Prostate gland (tissue), 2 donors: ENCODE results near the gene MT1E. TPM values are rescaled to one million over a fixed set of nuclear protein-coding genes. Genes with fewer than 3 reads are reported as not detected.

Source experiments
- DNase-seq: peaks from one replicate; pipeline ENCODE4 v3.0.0-alpha.2; 2019; ENCODE audit warnings: low spot score
- H3K27ac ChIP-seq, 2 donors: fragments of 200-600 bp; sonication (generic); 2 replicates each; pipeline ENCODE4 v1.5.1; 2017 to 2019
- H3K27me3 ChIP-seq: fragments of 200-600 bp; sonication (generic); replicated peaks from 2 replicates; pipeline ENCODE4 v1.5.1; 2019; ENCODE audit not compliant: insufficient read depth
- H3K36me3 ChIP-seq, 2 donors: fragments of 200-600 bp; sonication (generic); 1 replicate in 1 of 2; 2 replicates in 1 of 2; pipeline versions ENCODE4 v1.5.1 to v1.8.1; 2017 to 2019
- H3K4me1 ChIP-seq: fragments of 200-600 bp; sonication (generic); replicated peaks from 2 replicates; pipeline ENCODE4 v1.5.1; 2019
- H3K4me3 ChIP-seq, 2 donors: fragments of 200-600 bp; sonication (generic); 2 replicates each; pipeline ENCODE4 v1.5.1; 2017 to 2019
- H3K9me3 ChIP-seq: fragments of 200-600 bp; sonication (generic); 2 replicates; pipeline ENCODE4 v1.5.1; 2017
- POLR2A ChIP-seq: fragments of 450-650 bp; IDR thresholded peaks from one replicate; pipeline ENCODE4 v1.6.1; 2016; ENCODE audit warnings: antibody characterized with exemption, mild to moderate bottlenecking
- POLR2AphosphoS5 ChIP-seq: sonication (generic); formaldehyde crosslinking; IDR thresholded peaks from one replicate; pipeline ENCODE4 v1.6.1; 2017; ENCODE audit warnings: antibody characterized with exemption
- WGBS: methylation state at CpG from one replicate; pipeline ENCODE4 v1.1.5; 2018; 5-methylcytosine and 5-hydroxymethylcytosine counted together
- intact Hi-C: fragments of 100-400 bp; cut with DNase I; formaldehyde crosslinking; loops from one replicate; pipeline ENCODE4 v1.14.2; 2022
- total RNA-seq, 2 donors: library from RNA; depleted of rRNA; stranded (reverse); fragments of >200 nt; gene quantifications; one replicate each; pipeline ENCODE4 v1.1.0, GENCODE V29; 2016
- TF ChIP-seq, protein P1 (sequence below), 4 experiments: fragments of 200-600 bp in 2 of 4; fragments of 450-650 bp in 2 of 4; sonication (generic) in 2 of 4; IDR thresholded peaks; 1 replicate in 3 of 4; 2 replicates in 1 of 4; pipeline ENCODE4 v1.5.1; 2016 to 2019; ENCODE audit warnings: antibody characterized with exemption in 4 of 4, mild to moderate bottlenecking in 2 of 4, moderate library complexity in 2 of 4

MT1E gene
- total RNA-seq, 2 donors from 2014 or later, result 110 to 339 TPM

DNA sequence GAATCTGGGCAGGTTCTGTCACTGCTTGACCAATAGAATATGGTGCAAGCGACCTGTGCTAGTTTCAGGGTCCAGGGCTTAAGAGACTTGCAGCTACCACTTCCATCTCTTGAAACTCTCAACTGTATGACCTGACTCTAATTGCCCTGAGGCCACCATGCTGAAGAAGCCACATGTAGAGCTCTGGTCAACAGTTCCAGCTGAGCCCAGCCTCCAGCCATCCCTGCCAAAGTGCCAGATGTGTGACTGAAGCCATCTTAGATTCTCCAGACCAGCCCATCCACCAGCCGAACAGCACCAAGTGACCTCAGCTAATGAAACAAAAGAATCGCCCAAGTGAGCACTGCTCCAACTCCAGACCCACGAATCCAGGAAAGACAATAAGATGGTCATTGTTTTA, 20.6 kb upstream of the MT1E start:
- H3K27ac ChIP-seq, result peak overlapping the region in 1 of 2 donors; percentile 86
- H3K4me3 ChIP-seq, result no peak overlapping the region
- no peaks in the 10 kb centered on the region for H3K36me3 ChIP-seq
- no peaks in the 10 kb centered on the region for H3K9me3 ChIP-seq
- no peak for DNase-seq
- peaks cover 17% of the 10 kb centered on the region for H3K4me1 ChIP-seq
- no peaks in the 10 kb centered on the region for H3K27me3 ChIP-seq
- intact Hi-C loops, result loop anchor here (5.0 kb wide), 2 partner anchors 77 to 97 kb away; partner anchors contain the start of gene MT1X
- no peak for TF ChIP-seq POLR2AphosphoS5
- TF ChIP-seq, protein P1, sequence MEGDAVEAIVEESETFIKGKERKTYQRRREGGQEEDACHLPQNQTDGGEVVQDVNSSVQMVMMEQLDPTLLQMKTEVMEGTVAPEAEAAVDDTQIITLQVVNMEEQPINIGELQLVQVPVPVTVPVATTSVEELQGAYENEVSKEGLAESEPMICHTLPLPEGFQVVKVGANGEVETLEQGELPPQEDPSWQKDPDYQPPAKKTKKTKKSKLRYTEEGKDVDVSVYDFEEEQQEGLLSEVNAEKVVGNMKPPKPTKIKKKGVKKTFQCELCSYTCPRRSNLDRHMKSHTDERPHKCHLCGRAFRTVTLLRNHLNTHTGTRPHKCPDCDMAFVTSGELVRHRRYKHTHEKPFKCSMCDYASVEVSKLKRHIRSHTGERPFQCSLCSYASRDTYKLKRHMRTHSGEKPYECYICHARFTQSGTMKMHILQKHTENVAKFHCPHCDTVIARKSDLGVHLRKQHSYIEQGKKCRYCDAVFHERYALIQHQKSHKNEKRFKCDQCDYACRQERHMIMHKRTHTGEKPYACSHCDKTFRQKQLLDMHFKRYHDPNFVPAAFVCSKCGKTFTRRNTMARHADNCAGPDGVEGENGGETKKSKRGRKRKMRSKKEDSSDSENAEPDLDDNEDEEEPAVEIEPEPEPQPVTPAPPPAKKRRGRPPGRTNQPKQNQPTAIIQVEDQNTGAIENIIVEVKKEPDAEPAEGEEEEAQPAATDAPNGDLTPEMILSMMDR (IDR thresholded peaks at IDR 0.05), result no peak
- TF ChIP-seq POLR2A, result no peak
- WGBS, result 88% methylated on average over 4 of the region's 4 CpGs

DNA sequence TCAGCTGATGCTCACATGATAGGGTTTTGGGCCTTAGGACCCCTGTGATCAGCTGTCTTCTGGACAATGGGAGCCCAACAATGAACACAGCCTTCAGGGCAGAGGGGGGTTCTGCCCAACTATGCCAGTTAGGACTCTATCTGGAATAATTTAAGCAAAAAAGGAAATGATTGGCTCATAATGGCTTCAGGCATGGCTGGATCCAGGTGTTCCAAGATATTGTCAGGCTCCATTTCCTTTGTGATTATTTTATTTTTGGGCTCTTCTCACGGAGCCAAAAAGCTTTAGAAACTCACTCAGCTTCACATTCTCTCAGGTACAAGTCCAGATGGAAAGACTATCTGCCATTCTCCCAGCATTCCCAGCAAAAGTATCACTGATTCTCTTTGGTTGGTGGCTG, 20.1 kb upstream of the MT1E start:
- Histone ChIP-seq H3K4me3 (no peak overlapping the region), H3K27ac (peak overlapping the region; percentile 86 to 90), H3K36me3 (no peaks in the 10 kb centered on the region), H3K9me3 (no peaks in the 10 kb centered on the region), H3K27me3 (no peaks in the 10 kb centered on the region), H3K4me1 (peaks cover 22% of the 10 kb centered on the region)
- intact Hi-C loops, result loop anchor here (5.0 kb wide), 1 partner anchor 77 kb away; the partner anchor contains the start of gene MT1X
- TF ChIP-seq, protein P1 (IDR thresholded peaks at IDR 0.05), result no peak
- TF ChIP-seq POLR2AphosphoS5 (no peak), POLR2A (no peak)
- WGBS, result 90% methylated on average over 1 of the region's 1 CpG
- no peak for DNase-seq

DNA sequence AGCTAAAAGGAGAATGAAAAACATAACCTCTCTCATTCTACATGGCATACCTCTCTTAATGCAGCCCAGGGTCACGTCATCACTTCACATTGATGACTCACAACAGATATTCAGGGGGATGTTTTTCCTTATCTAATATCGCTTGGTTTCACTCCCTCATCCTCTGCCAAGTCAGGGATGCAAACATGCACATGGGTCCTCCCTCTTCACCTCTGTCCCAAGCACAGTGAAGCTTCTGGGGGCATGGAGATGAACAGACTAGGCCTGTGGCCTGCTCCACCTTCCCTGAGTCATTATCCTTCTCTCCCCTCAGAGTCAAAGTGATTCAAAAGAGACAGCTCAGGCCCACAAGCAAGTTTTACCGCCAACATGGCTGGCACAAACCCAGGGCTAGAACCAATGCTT, 19.5 kb upstream of the MT1E start:
- intact Hi-C loops, result loop anchor here (5.0 kb wide), 1 partner anchor 76 kb away; the partner anchor contains the start of gene MT1X
- DNase-seq, result no peak
- H3K27ac ChIP-seq, result peak overlapping the region; percentile 86 to 90
- TF ChIP-seq POLR2A, result no peak
- TF ChIP-seq POLR2AphosphoS5, result no peak
- TF ChIP-seq, protein P1 (IDR thresholded peaks at IDR 0.05), result no peak
- H3K4me3 ChIP-seq, result no peak overlapping the region
- no peaks in the 10 kb centered on the region for H3K36me3 ChIP-seq
- 49% methylated on average over 3 of the region's 3 CpGs for WGBS
- H3K27me3 ChIP-seq, result no peaks in the 10 kb centered on the region
- H3K4me1 ChIP-seq, result peaks cover 22% of the 10 kb centered on the region
- H3K9me3 ChIP-seq, result no peaks in the 10 kb centered on the region

DNA sequence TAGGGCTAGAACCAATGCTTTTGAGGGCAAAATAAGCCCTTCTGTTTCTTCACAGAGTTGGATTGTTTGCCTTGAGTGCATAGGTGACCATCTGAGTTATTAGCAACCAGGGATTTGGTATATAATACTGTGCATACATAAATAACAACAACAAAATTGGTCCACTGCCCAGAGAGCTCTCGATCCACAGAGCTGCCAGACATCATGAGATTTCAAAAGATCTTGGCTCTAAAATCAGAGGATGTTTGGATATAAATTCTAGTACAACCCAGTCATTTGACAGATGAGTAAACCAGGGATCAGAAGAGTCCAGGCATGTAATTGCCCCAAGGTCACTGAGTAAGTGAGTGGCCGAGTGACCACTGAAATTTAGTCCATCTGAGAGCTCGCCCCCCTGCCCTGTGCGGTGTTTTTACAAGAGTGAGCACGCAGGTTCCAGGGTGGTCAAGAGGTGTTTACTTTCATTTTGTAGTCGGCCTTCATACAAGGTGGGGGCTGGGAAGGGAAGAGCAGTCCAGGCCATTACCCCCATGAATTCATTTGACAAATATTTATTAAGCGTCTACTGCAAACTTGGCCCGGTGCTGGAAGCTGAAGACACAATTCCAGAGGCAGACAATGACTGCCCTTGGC, 19.0 kb upstream of the MT1E start:
- intact Hi-C loops, result loop anchor here (5.0 kb wide), 1 partner anchor 76 kb away; the partner anchor contains the start of gene MT1X
- TF ChIP-seq, protein P1 (IDR thresholded peaks at IDR 0.05), result no peak
- TF ChIP-seq POLR2A (no peak), POLR2AphosphoS5 (peak; percentile 39)
- H3K27ac ChIP-seq, result peak overlapping the region; percentile 86 to 90
- peaks cover 22% of the 10 kb centered on the region for H3K4me1 ChIP-seq
- WGBS, result 6% methylated on average over 8 of the region's 8 CpGs
- no peaks in the 10 kb centered on the region for H3K36me3 ChIP-seq
- no peaks in the 10 kb centered on the region for H3K9me3 ChIP-seq
- no peak overlapping the region for H3K4me3 ChIP-seq
- peak; percentile 59 for DNase-seq
- no peaks in the 10 kb centered on the region for H3K27me3 ChIP-seq
